AG09319 (cell line): ENCODE data around the gene EIPR1.

Experiments
- DNase-seq: peaks from one replicate; pipeline ENCODE4 v3.0.0-alpha.2; 2010; ENCODE audit warnings: low read depth; ENCODE audit errors: extremely low read depth
- TF ChIP-seq, protein P1 (sequence below): IDR thresholded peaks from 2 replicates; pipeline ENCODE4 v1.5.1; 2011; ENCODE audit warnings: low read depth, mild to moderate bottlenecking, inconsistent platforms, low read length, moderate library complexity

EIPR1 gene

DNA sequence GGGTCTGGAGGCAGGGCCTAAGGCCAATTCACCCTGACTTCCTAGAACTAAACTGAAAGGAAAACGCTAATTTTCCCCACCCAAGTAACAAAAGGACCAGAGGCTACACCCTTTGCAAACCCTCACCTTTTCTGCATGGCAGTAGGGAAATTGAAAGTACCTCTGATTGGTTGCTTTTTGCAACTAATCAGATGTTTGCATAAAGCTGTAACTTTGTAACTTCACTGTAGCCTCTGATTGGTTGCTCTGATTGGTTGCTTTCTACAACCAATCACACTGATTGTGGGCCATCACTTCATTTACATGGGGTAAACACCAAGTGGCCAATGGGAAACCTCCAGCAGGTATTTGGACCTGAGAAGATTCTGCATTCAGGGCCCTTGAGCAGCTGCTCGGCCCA, 20.8 kb downstream of the EIPR1 start:
- no peak for DNase-seq
- TF ChIP-seq, protein P1, sequence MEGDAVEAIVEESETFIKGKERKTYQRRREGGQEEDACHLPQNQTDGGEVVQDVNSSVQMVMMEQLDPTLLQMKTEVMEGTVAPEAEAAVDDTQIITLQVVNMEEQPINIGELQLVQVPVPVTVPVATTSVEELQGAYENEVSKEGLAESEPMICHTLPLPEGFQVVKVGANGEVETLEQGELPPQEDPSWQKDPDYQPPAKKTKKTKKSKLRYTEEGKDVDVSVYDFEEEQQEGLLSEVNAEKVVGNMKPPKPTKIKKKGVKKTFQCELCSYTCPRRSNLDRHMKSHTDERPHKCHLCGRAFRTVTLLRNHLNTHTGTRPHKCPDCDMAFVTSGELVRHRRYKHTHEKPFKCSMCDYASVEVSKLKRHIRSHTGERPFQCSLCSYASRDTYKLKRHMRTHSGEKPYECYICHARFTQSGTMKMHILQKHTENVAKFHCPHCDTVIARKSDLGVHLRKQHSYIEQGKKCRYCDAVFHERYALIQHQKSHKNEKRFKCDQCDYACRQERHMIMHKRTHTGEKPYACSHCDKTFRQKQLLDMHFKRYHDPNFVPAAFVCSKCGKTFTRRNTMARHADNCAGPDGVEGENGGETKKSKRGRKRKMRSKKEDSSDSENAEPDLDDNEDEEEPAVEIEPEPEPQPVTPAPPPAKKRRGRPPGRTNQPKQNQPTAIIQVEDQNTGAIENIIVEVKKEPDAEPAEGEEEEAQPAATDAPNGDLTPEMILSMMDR = no peak

DNA sequence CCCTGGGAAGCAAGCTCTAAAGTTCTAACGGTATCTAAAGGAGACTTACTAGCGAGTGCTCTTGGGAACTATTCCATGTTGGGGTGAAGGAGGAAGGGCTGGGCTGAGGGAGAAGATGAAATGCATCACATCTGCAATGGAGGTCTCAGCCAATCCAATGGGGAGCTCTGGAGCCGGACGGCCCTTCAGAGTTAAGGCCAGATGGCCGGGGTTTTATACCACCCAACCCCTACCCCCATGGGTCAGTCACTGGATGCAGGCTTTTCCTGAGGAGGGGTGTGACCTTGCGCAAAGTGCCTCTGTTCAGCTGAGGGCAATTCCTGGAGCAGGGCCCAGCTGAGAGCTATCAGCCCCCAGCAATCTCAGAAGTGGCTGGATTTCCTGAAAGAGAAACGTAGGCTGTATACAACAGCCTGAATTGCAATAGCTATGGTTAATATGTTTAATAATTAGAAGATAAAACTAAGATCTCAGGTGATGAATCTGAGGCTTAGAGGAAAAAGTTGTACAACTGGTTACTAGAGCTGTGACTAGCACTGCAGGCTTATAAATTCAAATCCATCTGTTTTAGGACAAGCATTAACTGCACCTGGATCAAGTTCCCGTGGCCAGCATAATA, 21.6 kb downstream of the EIPR1 start:
- TF ChIP-seq, protein P1 = no peak
- no peak for DNase-seq

DNA sequence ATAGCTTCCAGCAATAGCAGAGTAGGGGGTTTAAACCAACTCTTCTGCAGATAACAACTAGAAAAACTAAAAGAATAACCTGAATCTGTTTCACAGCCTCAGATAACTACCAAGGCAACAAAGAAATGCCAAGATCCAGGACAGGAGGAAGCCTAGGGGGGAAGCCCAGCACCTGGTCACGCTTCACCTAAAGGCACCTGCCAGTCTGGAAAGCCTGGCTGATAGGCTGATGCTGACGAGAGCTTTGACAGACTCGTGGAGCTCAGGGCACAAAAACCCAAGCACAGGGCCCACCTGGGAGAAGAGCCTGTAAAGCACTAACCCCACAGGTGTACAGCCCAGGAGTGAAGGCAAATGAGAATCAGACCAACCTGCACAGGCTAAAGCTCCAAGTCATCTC, 22.6 kb downstream of the EIPR1 start:
- DNase-seq = no peak
- TF ChIP-seq, protein P1 = no peak

DNA sequence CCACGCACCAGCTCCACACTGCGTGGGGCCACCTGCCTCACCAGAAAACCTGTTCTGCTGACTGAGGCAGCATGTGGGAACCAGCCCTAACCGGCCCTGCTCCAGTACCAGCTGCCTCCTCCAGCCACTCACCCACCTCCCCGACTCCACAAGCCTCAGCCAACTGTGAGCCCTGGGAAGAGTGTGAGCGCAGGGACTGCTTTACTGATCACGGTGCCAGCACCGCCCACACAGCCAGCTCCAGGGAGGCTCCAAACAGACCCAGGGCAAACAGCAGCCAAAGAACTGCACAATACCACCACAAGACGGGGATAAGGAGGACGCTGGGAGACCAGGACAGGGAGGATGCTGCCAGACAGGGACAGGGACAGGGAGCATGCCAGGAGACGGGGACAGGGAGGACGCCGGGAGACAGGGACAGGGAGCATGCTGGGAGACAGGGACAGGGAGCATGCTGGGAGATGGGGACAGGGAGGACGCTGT, 28.4 kb downstream of the EIPR1 start:
- TF ChIP-seq, protein P1 = no peak
- DNase-seq = no peak

DNA sequence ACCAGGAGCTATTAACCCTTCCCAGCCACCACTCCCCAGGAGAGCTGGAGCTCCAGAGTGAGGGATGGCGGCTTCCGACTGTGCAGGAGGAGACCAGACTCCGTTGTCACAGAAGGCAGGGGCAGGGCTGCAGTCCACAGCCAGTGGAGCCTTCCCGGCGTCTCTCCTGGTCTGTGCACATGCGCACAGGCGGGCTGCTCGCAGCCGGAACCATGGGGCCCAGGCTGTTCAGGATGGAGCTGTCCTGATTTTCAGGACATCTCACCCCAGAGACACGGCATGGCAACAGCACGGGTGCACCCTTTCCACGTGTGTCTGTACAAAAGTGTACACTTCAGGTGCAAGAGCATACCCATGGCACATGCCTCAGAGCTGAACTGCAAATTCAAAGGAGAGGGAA, 28.9 kb downstream of the EIPR1 start:
- no peak for DNase-seq
- TF ChIP-seq, protein P1 = no peak

DNA sequence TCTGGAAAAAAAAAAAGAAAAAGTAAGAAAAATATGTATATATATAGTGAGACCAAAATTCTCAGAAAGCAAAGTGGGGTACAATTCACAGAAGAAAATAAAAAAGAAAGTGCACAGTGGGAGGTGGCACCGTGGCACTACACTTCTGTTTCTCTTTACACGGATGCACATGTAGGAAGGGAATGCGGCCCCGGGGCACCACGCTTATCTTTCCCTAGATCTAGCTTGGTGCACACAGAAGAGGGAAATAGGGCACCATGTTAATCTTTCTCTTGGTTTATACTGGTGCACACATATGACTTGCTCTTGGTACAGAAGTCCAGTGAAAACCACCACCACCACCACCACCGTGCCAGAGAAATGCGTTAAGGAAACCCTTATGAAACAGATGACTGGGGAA, 32.0 kb downstream of the EIPR1 start:
- TF ChIP-seq, protein P1 = no peak

DNA sequence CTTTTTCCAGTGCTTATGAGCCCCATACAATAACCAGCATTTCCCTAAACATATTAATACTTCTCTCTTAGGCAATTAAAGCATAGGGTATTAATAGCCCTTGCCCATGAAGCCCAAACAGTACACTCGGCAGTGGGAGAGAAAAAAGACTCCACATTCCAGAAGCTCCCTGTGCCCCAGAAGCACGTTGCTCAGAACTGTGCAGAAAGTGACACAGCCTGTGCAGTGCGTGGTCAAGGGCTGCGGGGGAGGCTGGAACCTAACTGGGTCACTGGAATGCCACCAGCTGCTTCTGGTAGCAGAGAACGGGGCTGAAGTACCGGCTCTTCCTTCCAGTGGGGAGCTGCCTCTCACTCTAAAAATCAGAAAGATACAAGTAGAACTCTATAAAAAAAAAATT, 32.7 kb downstream of the EIPR1 start:
- TF ChIP-seq, protein P1 = no peak
- DNase-seq = no peak

More for the DNA sequence above, 32.0 kb downstream of the EIPR1 start:
- no peak for DNase-seq
